Osteocyte (in vitro differentiated cells): Measurements from ENCODE around the gene QSOX1. TPM values are rescaled to one million over a fixed set of nuclear protein-coding genes. Genes with fewer than 3 reads are reported as not detected.

Experiments
- DNase-seq: peaks from one replicate; pipeline ENCODE4 v3.0.0; 2021; ENCODE audit warnings: mixed read lengths; ENCODE audit not compliant: unreplicated experiment; ENCODE audit errors: extremely low spot score
- H3K27ac Mint-ChIP-seq: one replicate; pipeline ENCODE4 v1.8.0; 2021; ENCODE audit warnings: mild to moderate bottlenecking, mixed read lengths; ENCODE audit not compliant: unreplicated experiment
- H3K27me3 Mint-ChIP-seq: one replicate; pipeline ENCODE4 v1.8.0; 2021; ENCODE audit warnings: mixed read lengths; ENCODE audit not compliant: unreplicated experiment
- H3K36me3 Mint-ChIP-seq: one replicate; pipeline ENCODE4 v1.8.0; 2021; ENCODE audit warnings: mixed read lengths; ENCODE audit not compliant: unreplicated experiment
- H3K4me1 Mint-ChIP-seq: one replicate; pipeline ENCODE4 v1.8.0; 2021; ENCODE audit warnings: mixed read lengths; ENCODE audit not compliant: unreplicated experiment
- H3K4me3 Mint-ChIP-seq: one replicate; pipeline ENCODE4 v1.8.0; 2021; ENCODE audit warnings: mild to moderate bottlenecking, moderate library complexity, mixed read lengths; ENCODE audit not compliant: unreplicated experiment
- H3K9me3 Mint-ChIP-seq: one replicate; pipeline ENCODE4 v1.8.0; 2021; ENCODE audit warnings: mixed read lengths; ENCODE audit not compliant: unreplicated experiment
- total RNA-seq: library from RNA; stranded (reverse); gene quantifications from 2 replicates; pipeline ENCODE4 v1.2.1, GENCODE V29; 2021
- TF ChIP-seq, protein P1 (sequence below): fragments of 200-600 bp; sonication (generic); IDR thresholded peaks from 2 replicates; pipeline ENCODE4 v1.5.0; 2021; ENCODE audit warnings: antibody characterized with exemption, mild to moderate bottlenecking, moderate library complexity

Gene QSOX1
- total RNA-seq, 1 donor from 2014 or later = 152 TPM

DNA sequence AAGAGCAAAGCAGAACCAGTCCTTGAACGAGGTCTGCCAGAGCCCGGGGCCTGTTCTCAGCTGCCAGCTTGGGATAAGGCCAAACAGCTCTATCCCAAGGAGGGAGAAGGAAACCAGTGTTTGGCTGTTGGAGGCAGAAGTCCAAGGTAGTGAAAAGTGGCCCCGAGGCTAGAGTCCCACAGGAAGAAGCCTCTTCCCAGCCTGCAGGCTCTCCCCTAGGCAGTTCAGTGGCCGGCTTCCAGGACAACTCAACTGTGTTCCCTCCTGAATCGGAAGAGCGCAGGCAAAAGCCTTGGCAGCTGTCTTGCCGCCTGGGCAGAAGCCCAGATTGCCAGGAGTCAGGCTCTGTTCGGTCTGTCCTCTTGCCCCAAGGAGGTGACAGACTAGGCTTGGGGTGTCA is 19.3 kb downstream of the QSOX1 start:
- TF ChIP-seq, protein P1, sequence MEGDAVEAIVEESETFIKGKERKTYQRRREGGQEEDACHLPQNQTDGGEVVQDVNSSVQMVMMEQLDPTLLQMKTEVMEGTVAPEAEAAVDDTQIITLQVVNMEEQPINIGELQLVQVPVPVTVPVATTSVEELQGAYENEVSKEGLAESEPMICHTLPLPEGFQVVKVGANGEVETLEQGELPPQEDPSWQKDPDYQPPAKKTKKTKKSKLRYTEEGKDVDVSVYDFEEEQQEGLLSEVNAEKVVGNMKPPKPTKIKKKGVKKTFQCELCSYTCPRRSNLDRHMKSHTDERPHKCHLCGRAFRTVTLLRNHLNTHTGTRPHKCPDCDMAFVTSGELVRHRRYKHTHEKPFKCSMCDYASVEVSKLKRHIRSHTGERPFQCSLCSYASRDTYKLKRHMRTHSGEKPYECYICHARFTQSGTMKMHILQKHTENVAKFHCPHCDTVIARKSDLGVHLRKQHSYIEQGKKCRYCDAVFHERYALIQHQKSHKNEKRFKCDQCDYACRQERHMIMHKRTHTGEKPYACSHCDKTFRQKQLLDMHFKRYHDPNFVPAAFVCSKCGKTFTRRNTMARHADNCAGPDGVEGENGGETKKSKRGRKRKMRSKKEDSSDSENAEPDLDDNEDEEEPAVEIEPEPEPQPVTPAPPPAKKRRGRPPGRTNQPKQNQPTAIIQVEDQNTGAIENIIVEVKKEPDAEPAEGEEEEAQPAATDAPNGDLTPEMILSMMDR = no peak
- peaks cover 3% of the 10 kb centered on the region for H3K36me3 Mint-ChIP-seq
- DNase-seq = no peak
- no peaks in the 10 kb centered on the region for H3K27me3 Mint-ChIP-seq
- no peaks in the 10 kb centered on the region for H3K9me3 Mint-ChIP-seq
- no peak overlapping the region for H3K27ac Mint-ChIP-seq
- no peak overlapping the region for H3K4me3 Mint-ChIP-seq
- H3K4me1 Mint-ChIP-seq = no peaks in the 10 kb centered on the region

DNA sequence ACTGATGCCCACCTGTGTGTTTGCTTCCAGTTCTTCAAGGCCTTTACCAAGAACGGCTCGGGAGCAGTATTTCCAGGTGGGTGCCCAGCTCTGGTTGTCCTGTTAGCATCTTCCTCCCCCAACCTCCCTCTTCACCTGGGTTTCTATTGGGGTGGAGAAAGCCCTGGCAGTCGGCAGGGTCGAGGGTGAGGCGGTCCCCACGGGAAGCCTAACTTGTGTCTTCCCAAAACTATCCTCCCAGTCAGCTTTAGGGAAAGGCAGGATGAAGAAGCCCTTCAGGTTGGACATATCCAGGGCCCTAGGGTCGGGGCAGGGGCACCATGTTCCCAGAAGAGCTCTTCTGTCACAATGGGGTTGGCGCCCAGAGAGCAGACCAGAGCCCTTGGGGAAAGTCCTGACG is 20.6 kb downstream of the QSOX1 start:
- no peaks in the 10 kb centered on the region for H3K9me3 Mint-ChIP-seq
- DNase-seq = no peak

DNA sequence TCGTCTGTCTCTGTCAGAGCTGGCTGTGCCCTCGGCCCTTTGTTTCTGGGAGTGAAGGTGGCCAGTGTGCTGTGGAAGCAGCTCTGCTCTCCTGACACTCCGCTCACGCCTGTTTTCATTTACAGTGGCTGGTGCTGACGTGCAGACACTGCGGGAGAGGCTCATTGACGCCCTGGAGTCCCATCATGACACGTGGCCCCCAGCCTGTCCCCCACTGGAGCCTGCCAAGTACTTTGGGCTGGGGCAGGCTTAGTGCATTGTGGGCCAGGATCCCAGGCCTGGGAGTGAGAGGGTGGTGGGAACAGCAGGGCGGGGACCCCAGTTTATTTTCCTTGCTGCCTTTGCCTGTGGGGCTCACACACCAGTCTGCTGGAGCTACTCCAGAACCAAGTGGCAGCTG is 21.1 kb downstream of the QSOX1 start:
- Mint-ChIP-seq H3K36me3 (peaks cover 3% of the 10 kb centered on the region), H3K27ac (no peak overlapping the region), H3K9me3 (no peaks in the 10 kb centered on the region), H3K27me3 (no peaks in the 10 kb centered on the region), H3K4me3 (no peak overlapping the region), H3K4me1 (no peaks in the 10 kb centered on the region)
- TF ChIP-seq, protein P1 = no peak
- no peak for DNase-seq

More for the DNA sequence above, 20.6 kb downstream of the QSOX1 start:
- no peak overlapping the region for H3K27ac Mint-ChIP-seq
- TF ChIP-seq, protein P1 = no peak
- H3K4me3 Mint-ChIP-seq = no peak overlapping the region
- H3K36me3 Mint-ChIP-seq = peaks cover 3% of the 10 kb centered on the region
- no peaks in the 10 kb centered on the region for H3K4me1 Mint-ChIP-seq
- H3K27me3 Mint-ChIP-seq = no peaks in the 10 kb centered on the region

DNA sequence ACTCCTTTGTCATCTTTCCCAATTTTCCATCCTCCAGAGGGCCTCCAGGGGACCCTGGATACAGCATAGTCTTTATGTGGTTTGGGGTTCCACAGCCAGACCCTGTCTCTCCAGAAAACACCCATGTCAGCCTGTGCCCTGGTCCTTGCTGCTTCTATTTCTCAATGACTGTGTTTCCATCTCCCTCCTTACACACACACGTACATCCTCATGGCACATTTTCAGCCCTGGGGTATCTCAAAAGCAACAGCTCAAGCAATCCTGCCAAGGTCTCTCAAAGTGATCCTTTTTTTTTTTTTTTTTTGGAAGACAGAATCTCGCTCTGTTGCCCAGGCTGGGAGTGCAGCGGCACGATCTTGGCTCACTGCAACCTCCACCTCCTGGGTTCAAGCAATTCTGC is 22.3 kb downstream of the QSOX1 start:
- TF ChIP-seq, protein P1 = no peak
- no peak overlapping the region for H3K4me3 Mint-ChIP-seq
- no peak for DNase-seq
- no peaks in the 10 kb centered on the region for H3K4me1 Mint-ChIP-seq
- no peaks in the 10 kb centered on the region for H3K27me3 Mint-ChIP-seq
- H3K36me3 Mint-ChIP-seq = peaks cover 3% of the 10 kb centered on the region
- no peak overlapping the region for H3K27ac Mint-ChIP-seq
- no peaks in the 10 kb centered on the region for H3K9me3 Mint-ChIP-seq

DNA sequence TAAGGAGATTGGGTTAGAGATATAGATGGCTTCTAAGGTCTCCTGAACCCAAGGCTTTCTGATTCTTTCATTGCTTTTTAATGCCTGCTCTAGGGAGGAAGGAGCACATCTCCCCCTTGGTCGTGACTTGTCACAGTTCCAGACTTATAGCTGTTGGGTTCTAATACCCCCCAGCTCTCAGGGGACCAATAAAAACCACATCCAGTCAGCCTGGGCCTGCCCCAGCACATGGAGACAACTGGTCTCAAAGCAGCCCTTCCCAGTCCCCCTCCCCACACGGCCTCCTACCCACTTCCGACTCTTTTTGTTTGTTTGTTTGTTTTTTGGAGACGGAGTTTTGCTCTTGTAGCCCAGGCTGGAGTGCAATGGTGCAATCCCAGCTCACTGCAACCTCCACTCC is 23.3 kb downstream of the QSOX1 start:
- Mint-ChIP-seq H3K4me3 (no peak overlapping the region), H3K4me1 (no peaks in the 10 kb centered on the region), H3K27me3 (no peaks in the 10 kb centered on the region), H3K27ac (no peak overlapping the region), H3K9me3 (no peaks in the 10 kb centered on the region), H3K36me3 (peaks cover 7% of the 10 kb centered on the region)
- DNase-seq = no peak
- TF ChIP-seq, protein P1 = no peak
